Mesenchymal stem cell (in vitro differentiated cells and primary cell): Measurements from ENCODE around the gene NSMF.

Experiments used
- DNase-seq: peaks from one replicate; pipeline ENCODE4 v3.0.0-alpha.2; 2013
- H2AFZ ChIP-seq: one replicate; pipeline ENCODE4 v1.6.1; 2013; ENCODE audit warnings: low read depth, mild to moderate bottlenecking, control low read depth, inconsistent platforms, low read length, moderate library complexity
- H2AK5ac ChIP-seq: 2 replicates; pipeline ENCODE4 v1.6.1; 2013; ENCODE audit warnings: low read length, moderate library complexity, mild to moderate bottlenecking, inconsistent platforms; ENCODE audit not compliant: severe bottlenecking
- H2BK120ac ChIP-seq: one replicate; pipeline ENCODE4 v1.6.1; 2013; ENCODE audit warnings: low read depth, mild to moderate bottlenecking, inconsistent platforms, low read length, moderate library complexity
- H2BK12ac ChIP-seq, 2 experiments: one replicate each; pipeline ENCODE4 v1.6.1; 2013; ENCODE audit warnings: inconsistent platforms in 2 of 2, low read length in 2 of 2, mild to moderate bottlenecking in 2 of 2, moderate library complexity in 2 of 2, control low read depth in 1 of 2
- H2BK15ac ChIP-seq: one replicate; pipeline ENCODE4 v1.6.1; 2013; ENCODE audit warnings: mild to moderate bottlenecking, low read depth, inconsistent platforms; ENCODE audit not compliant: poor library complexity, severe bottlenecking
- H2BK5ac ChIP-seq: 2 replicates; pipeline ENCODE4 v1.6.1; 2013; ENCODE audit warnings: low read depth, mild to moderate bottlenecking, low read length, control low read depth, inconsistent platforms; ENCODE audit not compliant: poor library complexity, severe bottlenecking
- H3K14ac ChIP-seq, 2 experiments: one replicate each; pipeline ENCODE4 v1.6.1; 2013; ENCODE audit warnings: inconsistent platforms in 2 of 2, low read length in 2 of 2, control low read depth in 1 of 2, mild to moderate bottlenecking in 1 of 2, moderate library complexity in 1 of 2
- H3K18ac ChIP-seq, 2 experiments: one replicate each; pipeline ENCODE4 v1.6.1; 2013; ENCODE audit warnings: inconsistent platforms in 2 of 2, low read length in 2 of 2, control low read depth in 1 of 2, low read depth in 1 of 2, mild to moderate bottlenecking in 1 of 2
- H3K23ac ChIP-seq, 2 experiments: one replicate each; pipeline ENCODE4 v1.6.1; 2013; ENCODE audit warnings: inconsistent platforms in 2 of 2, low read length in 2 of 2, mild to moderate bottlenecking in 2 of 2, moderate library complexity in 2 of 2, control low read depth in 1 of 2
- H3K27ac ChIP-seq: 2 replicates; pipeline ENCODE4 v1.5.1; 2013; ENCODE audit warnings: mild to moderate bottlenecking, moderate library complexity, low read length, control low read depth, inconsistent platforms; ENCODE audit not compliant: poor library complexity, severe bottlenecking
- H3K27me3 ChIP-seq, 2 experiments: 2 replicates each; pipeline versions ENCODE4 v1.6.1 to v1.7.0; 2013; ENCODE audit warnings: low read length in 2 of 2, mild to moderate bottlenecking in 2 of 2, moderate library complexity in 2 of 2, control low read depth in 1 of 2, inconsistent platforms in 1 of 2; ENCODE audit not compliant: control insufficient read depth in 1 of 2, insufficient read depth in 1 of 2
- H3K36me3 ChIP-seq, 2 experiments: 2 replicates each; pipeline versions ENCODE4 v1.6.1 to v1.7.0; 2013; ENCODE audit warnings: low read length in 2 of 2, control low read depth in 1 of 2, inconsistent platforms in 1 of 2, low read depth in 1 of 2, mild to moderate bottlenecking in 1 of 2; ENCODE audit not compliant: insufficient read depth in 2 of 2, control insufficient read depth in 1 of 2
- H3K4ac ChIP-seq, 2 experiments: one replicate each; pipeline ENCODE4 v1.6.1; 2013; ENCODE audit warnings: inconsistent platforms in 2 of 2, low read length in 2 of 2, mild to moderate bottlenecking in 2 of 2, moderate library complexity in 2 of 2, control low read depth in 1 of 2, low read depth in 1 of 2
- H3K4me1 ChIP-seq: 2 replicates; pipeline ENCODE4 v1.6.1; 2013; ENCODE audit warnings: low read depth, low read length, control low read depth; ENCODE audit not compliant: control insufficient read depth, insufficient read depth
- H3K4me2 ChIP-seq: 2 replicates; pipeline ENCODE4 v1.6.1; 2013; ENCODE audit warnings: low read length, mild to moderate bottlenecking, inconsistent platforms; ENCODE audit not compliant: poor library complexity, severe bottlenecking
- H3K4me3 ChIP-seq, 2 experiments: 2 replicates each; pipeline versions ENCODE4 v1.5.1 to v1.7.0; 2013; ENCODE audit warnings: low read length in 2 of 2, mild to moderate bottlenecking in 2 of 2, control low read depth in 1 of 2, low read depth in 1 of 2; ENCODE audit not compliant: insufficient read depth in 1 of 2
- H3K79me1 ChIP-seq: replicated peaks from 2 replicates; pipeline ENCODE4 v1.6.1; 2013; ENCODE audit warnings: mild to moderate bottlenecking, control low read depth, low read length, inconsistent platforms; ENCODE audit not compliant: poor library complexity, severe bottlenecking
- H3K9ac ChIP-seq: 2 replicates; pipeline ENCODE4 v1.7.0; 2013; ENCODE audit warnings: mild to moderate bottlenecking, low read length, moderate library complexity
- H3K9me3 ChIP-seq: 2 replicates; pipeline ENCODE4 v1.7.0; 2013; ENCODE audit warnings: mild to moderate bottlenecking, low read length; ENCODE audit not compliant: control insufficient read depth
- H4K8ac ChIP-seq: one replicate; pipeline ENCODE4 v1.6.1; 2013; ENCODE audit warnings: inconsistent platforms, mild to moderate bottlenecking, low read length, moderate library complexity
- H4K91ac ChIP-seq: one replicate; pipeline ENCODE4 v1.6.1; 2013; ENCODE audit warnings: mild to moderate bottlenecking, low read length, inconsistent platforms
- WGBS: methylation state at CpG from one replicate; pipeline ENCODE4 v1.1.7; 2013; ENCODE audit warnings: mixed read lengths; 5-methylcytosine and 5-hydroxymethylcytosine counted together

NSMF gene

GRCh38 chr9:137477778-137478612 lies 18.9 kb upstream of the NSMF start:
- Histone ChIP-seq H2BK120ac (no peak overlapping the region), H4K8ac (no peak overlapping the region), H3K18ac (peak overlapping the region in 1 of 2 experiments; percentile 26), H3K4me1 (peaks cover 18% of the 10 kb centered on the region), H2AFZ (no peak overlapping the region), H3K4me3 (peak overlapping the region in 1 of 2 experiments; percentile 24), H3K14ac (peak overlapping the region in 1 of 2 experiments; percentile 46), H2BK12ac (no peak overlapping the region), H2BK15ac (no peak overlapping the region), H2AK5ac (no peak overlapping the region), H3K4ac (no peak overlapping the region), H4K91ac (no peak overlapping the region), H3K36me3 (no peaks in the 10 kb centered on the region), H3K9ac (no peak overlapping the region), H3K79me1 (no peaks in the 10 kb centered on the region), H2BK5ac (no peak overlapping the region), H3K9me3 (peaks cover 11% of the 10 kb centered on the region), H3K27me3 (peaks cover 0 to 7% of the 10 kb centered on the region in 2 experiments), H3K4me2 (no peak overlapping the region), H3K23ac (no peak overlapping the region), H3K27ac (no peak overlapping the region)
- WGBS, result 90% methylated on average over 25 of the region's 29 CpGs
- DNase-seq, result no peak

DNA sequence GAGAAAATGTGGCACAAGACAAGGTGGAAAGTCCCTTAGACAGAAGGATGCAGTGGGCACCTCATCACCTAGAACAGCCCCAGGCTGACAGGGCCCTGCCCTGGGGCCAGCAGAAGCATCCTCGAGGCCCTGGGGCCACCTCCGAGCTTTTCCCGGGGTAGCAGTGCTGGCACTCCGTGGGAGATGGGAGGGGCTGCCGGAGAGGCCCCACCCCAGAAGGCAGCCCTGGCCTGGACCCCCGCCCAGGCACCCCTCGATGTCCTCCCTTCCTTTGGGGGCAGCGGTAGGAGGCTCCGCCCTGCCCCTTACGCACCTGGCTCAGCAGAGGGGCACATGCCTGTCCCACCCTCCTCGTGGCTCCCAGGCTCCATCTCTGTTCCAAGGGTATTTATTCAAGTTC lies 17.7 kb upstream of the NSMF start:
- Histone ChIP-seq H4K91ac (no peak overlapping the region), H3K4me1 (peaks cover 11% of the 10 kb centered on the region), H3K18ac (no peak overlapping the region), H2AK5ac (no peak overlapping the region), H2BK15ac (no peak overlapping the region), H2BK120ac (no peak overlapping the region), H3K4ac (no peak overlapping the region), H3K79me1 (no peaks in the 10 kb centered on the region), H3K9me3 (peaks cover 11% of the 10 kb centered on the region), H3K4me2 (no peak overlapping the region), H3K9ac (no peak overlapping the region), H2BK5ac (no peak overlapping the region), H3K23ac (no peak overlapping the region), H3K14ac (no peak overlapping the region), H2BK12ac (no peak overlapping the region), H3K4me3 (no peak overlapping the region), H4K8ac (no peak overlapping the region), H3K27me3 (peaks cover 0 to 7% of the 10 kb centered on the region in 2 experiments), H2AFZ (no peak overlapping the region), H3K36me3 (no peaks in the 10 kb centered on the region), H3K27ac (no peak overlapping the region)
- no peak for DNase-seq
- 85% methylated on average over 11 of the region's 11 CpGs for WGBS

DNA sequence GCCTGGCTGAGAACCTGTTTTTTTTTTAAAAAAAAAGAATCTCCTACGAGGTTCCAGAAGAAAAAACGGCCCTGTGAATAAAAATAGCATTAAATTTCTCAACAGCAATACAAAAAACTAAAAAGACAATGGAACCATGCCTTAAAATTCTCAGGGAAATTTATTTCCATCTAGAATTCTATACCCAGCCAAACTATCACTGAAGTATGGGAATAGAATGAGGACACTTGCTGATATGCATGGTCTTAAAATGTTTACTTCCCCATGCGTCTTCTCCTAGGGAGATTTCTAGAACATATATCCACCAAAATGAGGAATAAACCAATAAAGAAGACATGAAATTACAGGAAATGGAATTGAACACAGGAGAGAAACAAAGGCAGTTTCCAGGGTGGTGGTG lies 16.5 kb upstream of the NSMF start:
- no peak overlapping the region for H3K18ac ChIP-seq
- H3K4me3 ChIP-seq, result no peak overlapping the region
- 25% methylated on average over 1 of the region's 3 CpGs for WGBS
- no peak overlapping the region for H3K14ac ChIP-seq
- H2BK120ac ChIP-seq, result no peak overlapping the region
- no peak overlapping the region for H3K4me2 ChIP-seq
- H4K8ac ChIP-seq, result no peak overlapping the region
- no peak overlapping the region for H3K9ac ChIP-seq
- peaks cover 11% of the 10 kb centered on the region for H3K9me3 ChIP-seq
- H3K4me1 ChIP-seq, result peaks cover 10% of the 10 kb centered on the region
- H2BK15ac ChIP-seq, result no peak overlapping the region
- no peak overlapping the region for H3K27ac ChIP-seq
- no peaks in the 10 kb centered on the region for H3K79me1 ChIP-seq
- no peak overlapping the region for H2AFZ ChIP-seq
- no peak overlapping the region for H4K91ac ChIP-seq
- H2BK12ac ChIP-seq, result no peak overlapping the region
- no peaks in the 10 kb centered on the region for H3K36me3 ChIP-seq
- no peak overlapping the region for H3K4ac ChIP-seq
- H3K23ac ChIP-seq, result no peak overlapping the region
- no peak overlapping the region for H2AK5ac ChIP-seq
- no peak for DNase-seq
- H3K27me3 ChIP-seq, result peaks cover 0 to 7% of the 10 kb centered on the region in 2 experiments
- no peak overlapping the region for H2BK5ac ChIP-seq

DNA sequence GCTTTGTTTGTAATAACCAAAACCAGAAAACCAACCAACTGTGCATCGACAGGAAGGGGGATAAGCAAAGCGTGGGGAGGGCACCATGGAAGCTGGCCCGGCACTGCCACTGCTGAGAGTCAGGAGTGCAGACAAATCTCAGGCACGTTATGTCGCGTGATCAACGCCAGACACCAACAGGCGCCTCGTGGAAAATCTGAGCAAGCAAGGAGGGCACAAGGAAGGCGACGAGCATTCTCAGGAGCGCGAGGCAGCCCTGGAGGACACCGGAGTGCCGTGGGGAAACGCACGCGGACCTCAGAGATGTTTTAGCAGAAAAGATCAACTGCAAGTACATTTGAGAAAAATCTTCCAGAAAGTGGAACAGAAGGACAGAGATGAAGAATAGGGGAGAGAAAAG lies 15.1 kb upstream of the NSMF start:
- H3K27ac ChIP-seq, result no peak overlapping the region
- H2BK120ac ChIP-seq, result no peak overlapping the region
- H2BK15ac ChIP-seq, result no peak overlapping the region
- H3K4me2 ChIP-seq, result no peak overlapping the region
- H3K4ac ChIP-seq, result no peak overlapping the region
- peaks cover 0 to under 1% of the 10 kb centered on the region in 2 experiments for H3K27me3 ChIP-seq
- no peak overlapping the region for H2BK5ac ChIP-seq
- H2AK5ac ChIP-seq, result no peak overlapping the region
- H3K4me1 ChIP-seq, result peaks cover 8% of the 10 kb centered on the region
- H3K4me3 ChIP-seq, result no peak overlapping the region
- H4K91ac ChIP-seq, result no peak overlapping the region
- WGBS, result 96% methylated on average over 18 of the region's 18 CpGs
- no peaks in the 10 kb centered on the region for H3K79me1 ChIP-seq
- H3K9ac ChIP-seq, result no peak overlapping the region
- no peak overlapping the region for H2AFZ ChIP-seq
- H3K36me3 ChIP-seq, result no peaks in the 10 kb centered on the region
- no peak overlapping the region for H3K23ac ChIP-seq
- H2BK12ac ChIP-seq, result no peak overlapping the region
- no peak for DNase-seq
- H3K18ac ChIP-seq, result no peak overlapping the region
- no peak overlapping the region for H3K14ac ChIP-seq
- H4K8ac ChIP-seq, result no peak overlapping the region
- peaks cover 11% of the 10 kb centered on the region for H3K9me3 ChIP-seq
